Karpas-422 (cell line): ENCODE results near the gene TMTC1. TPM values are rescaled to one million over a fixed set of nuclear protein-coding genes. Genes with fewer than 3 reads are reported as not detected.

Experiments
- DNase-seq: peaks from one replicate; pipeline ENCODE4 v3.0.0-alpha.2; 2015
- H2AFZ ChIP-seq: fragments of 200-600 bp; sonication (generic); 2 replicates; pipeline ENCODE4 v1.6.1; 2014; ENCODE audit warnings: antibody characterized with exemption, low read length, mixed read lengths
- H3K27ac ChIP-seq: fragments of 200-600 bp; sonication (generic); 2 replicates; pipeline ENCODE4 v1.5.1; 2014; ENCODE audit warnings: mild to moderate bottlenecking, low read length, moderate library complexity
- H3K27me3 ChIP-seq: fragments of 200-600 bp; sonication (generic); 2 replicates; pipeline ENCODE4 v1.6.1; 2014; ENCODE audit warnings: low read length, mixed read lengths
- H3K36me3 ChIP-seq: fragments of 200-600 bp; sonication (generic); 2 replicates; pipeline ENCODE4 v1.6.1; 2014; ENCODE audit warnings: low read length, mixed read lengths; ENCODE audit not compliant: insufficient read depth
- H3K4me1 ChIP-seq: fragments of 200-600 bp; sonication (generic); 2 replicates; pipeline ENCODE4 v1.6.1; 2014; ENCODE audit warnings: mild to moderate bottlenecking, low read length, mixed read lengths
- H3K4me2 ChIP-seq: fragments of 200-600 bp; sonication (generic); 2 replicates; pipeline ENCODE4 v1.6.1; 2014; ENCODE audit warnings: low read length, low read depth, mild to moderate bottlenecking; ENCODE audit not compliant: poor library complexity, severe bottlenecking
- H3K4me3 ChIP-seq: fragments of 200-600 bp; sonication (generic); 2 replicates; pipeline ENCODE4 v1.5.1; 2014; ENCODE audit warnings: mild to moderate bottlenecking, antibody characterized with exemption, low read length, mixed read lengths
- H3K79me2 ChIP-seq: fragments of 200-600 bp; sonication (generic); 2 replicates; pipeline ENCODE4 v1.6.1; 2014; ENCODE audit warnings: mild to moderate bottlenecking, low read length, mixed read lengths
- H3K9ac ChIP-seq: fragments of 200-600 bp; sonication (generic); 2 replicates; pipeline ENCODE4 v1.6.0; 2014; ENCODE audit warnings: low read length
- H3K9me2 ChIP-seq: fragments of 200-600 bp; sonication (generic), shearing (Covaris generic); replicated peaks from 2 replicates; pipeline ENCODE4 v1.6.0; 2014; ENCODE audit warnings: mild to moderate bottlenecking, low read length, moderate library complexity; ENCODE audit not compliant: insufficient read depth
- H3K9me3 ChIP-seq: fragments of 300-700, 200-600 bp; sonication (generic); 2 replicates; pipeline ENCODE4 v1.6.1; 2014; ENCODE audit warnings: low read length, mixed read lengths
- H4K20me1 ChIP-seq: fragments of 200-600 bp; sonication (generic); 2 replicates; pipeline ENCODE4 v1.6.1; 2014; ENCODE audit warnings: mild to moderate bottlenecking, antibody characterized with exemption, low read length, low read depth; ENCODE audit not compliant: insufficient read depth
- total RNA-seq: library from RNA; depleted of rRNA; stranded (reverse); fragments of >200 nt; shearing (Covaris generic); gene quantifications from 2 replicates; pipeline ENCODE4 v1.2.3, GENCODE V29; 2014; ENCODE audit warnings: low replicate concordance

TMTC1 gene
- total RNA-seq, 1 experiment from 2014 or later = not detected

DNA sequence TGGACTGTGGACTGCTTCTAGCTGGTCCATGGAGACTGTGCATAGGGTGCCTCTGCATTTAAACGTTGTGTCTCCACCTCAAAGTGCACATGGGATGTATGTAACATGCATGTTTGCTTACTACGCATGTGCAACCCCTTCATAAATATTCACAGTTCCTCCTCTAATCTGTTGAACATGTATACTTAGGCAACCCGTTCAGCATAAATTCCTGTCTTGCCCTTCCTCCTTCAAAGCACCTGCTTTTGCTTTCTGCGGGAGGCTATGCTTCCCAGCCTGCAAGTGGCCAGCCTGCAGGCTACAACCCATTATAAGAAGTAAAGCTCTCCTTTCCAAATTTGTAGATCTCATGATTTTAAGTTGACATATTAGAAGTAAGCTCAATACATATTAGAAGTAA, 253.3 kb downstream of the TMTC1 start:
- Histone ChIP-seq H3K9me3 (no peaks in the 10 kb centered on the region), H2AFZ (no peak overlapping the region), H3K9me2 (no peaks in the 10 kb centered on the region), H3K4me3 (no peak overlapping the region), H3K4me1 (no peaks in the 10 kb centered on the region), H3K27me3 (no peaks in the 10 kb centered on the region), H3K36me3 (no peaks in the 10 kb centered on the region), H3K27ac (no peak overlapping the region), H3K79me2 (no peaks in the 10 kb centered on the region), H4K20me1 (no peaks in the 10 kb centered on the region), H3K4me2 (no peak overlapping the region), H3K9ac (no peak overlapping the region)
- no peak for DNase-seq

- no peaks in the 10 kb centered on the region for H3K9me3 ChIP-seq
- no peak for DNase-seq
- H4K20me1 ChIP-seq = no peaks in the 10 kb centered on the region
- no peak overlapping the region for H2AFZ ChIP-seq
- H3K4me2 ChIP-seq = no peak overlapping the region
- H3K79me2 ChIP-seq = no peaks in the 10 kb centered on the region
- H3K27me3 ChIP-seq = no peaks in the 10 kb centered on the region
- no peaks in the 10 kb centered on the region for H3K9me2 ChIP-seq
- H3K9ac ChIP-seq = no peak overlapping the region
- no peak overlapping the region for H3K4me3 ChIP-seq
- no peaks in the 10 kb centered on the region for H3K4me1 ChIP-seq
- H3K27ac ChIP-seq = no peak overlapping the region
- H3K36me3 ChIP-seq = no peaks in the 10 kb centered on the region
These were observed 255.6 kb downstream of the TMTC1 start for GRCh38 chr12:29528161-29528560.

- Histone ChIP-seq H3K9me3 (no peaks in the 10 kb centered on the region), H3K36me3 (no peaks in the 10 kb centered on the region), H3K9me2 (no peaks in the 10 kb centered on the region)
These were observed 261.8 kb downstream of the TMTC1 start for GRCh38 chr12:29521951-29522350.

DNA sequence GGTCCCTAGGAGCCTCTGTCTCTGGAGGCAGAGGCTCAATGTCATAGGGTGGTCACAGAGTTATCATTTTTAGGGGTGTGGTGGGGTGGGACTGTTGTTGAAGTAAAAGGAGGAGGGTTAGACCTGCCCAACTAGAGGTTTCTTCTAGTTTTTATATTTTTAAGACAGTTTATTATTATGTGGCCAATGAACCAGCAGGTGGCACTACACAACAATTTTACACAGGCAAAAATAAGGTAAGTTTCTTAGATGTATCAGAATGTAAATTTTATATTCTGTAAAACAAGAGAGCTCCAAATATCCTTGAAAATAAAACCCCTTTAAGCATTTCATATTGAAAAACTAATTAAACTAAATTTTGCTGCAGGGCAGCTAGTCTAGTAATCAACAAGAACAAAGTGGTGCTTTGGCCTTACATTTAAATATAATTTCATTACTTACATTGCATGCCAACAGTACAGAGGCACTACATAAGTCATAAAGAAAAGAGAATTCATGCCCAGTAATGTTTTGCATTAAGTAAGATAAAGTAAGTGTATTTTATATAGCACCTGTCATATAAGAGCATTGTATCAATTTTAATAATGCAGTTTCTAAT, 264.1 kb downstream of the TMTC1 start:
- peak; percentile 68 for DNase-seq
- Histone ChIP-seq H3K9ac (no peak overlapping the region), H3K27me3 (no peaks in the 10 kb centered on the region)

More at GRCh38 chr12:29521951-29522350, 261.8 kb downstream of the TMTC1 start:
- Histone ChIP-seq H2AFZ (no peak overlapping the region), H3K27ac (no peak overlapping the region), H3K4me1 (no peaks in the 10 kb centered on the region), H3K79me2 (no peaks in the 10 kb centered on the region), H3K27me3 (no peaks in the 10 kb centered on the region), H4K20me1 (no peaks in the 10 kb centered on the region), H3K4me3 (no peak overlapping the region), H3K4me2 (no peak overlapping the region), H3K9ac (no peak overlapping the region)
- DNase-seq = no peak

GRCh38 chr12:29518407-29518806, 265.3 kb downstream of the TMTC1 start:
- DNase-seq = no peak
- Histone ChIP-seq H4K20me1 (no peaks in the 10 kb centered on the region), H3K27me3 (no peaks in the 10 kb centered on the region), H3K9ac (no peak overlapping the region), H3K27ac (no peak overlapping the region), H2AFZ (no peak overlapping the region), H3K36me3 (no peaks in the 10 kb centered on the region), H3K79me2 (no peaks in the 10 kb centered on the region), H3K4me3 (no peak overlapping the region), H3K4me2 (no peak overlapping the region), H3K9me3 (no peaks in the 10 kb centered on the region), H3K4me1 (no peaks in the 10 kb centered on the region), H3K9me2 (no peaks in the 10 kb centered on the region)

More for the DNA sequence above, 264.1 kb downstream of the TMTC1 start:
- H3K9me2 ChIP-seq = no peaks in the 10 kb centered on the region
- no peak overlapping the region for H3K27ac ChIP-seq
- H2AFZ ChIP-seq = no peak overlapping the region
- no peaks in the 10 kb centered on the region for H3K36me3 ChIP-seq
- H3K4me2 ChIP-seq = no peak overlapping the region
- H3K4me3 ChIP-seq = no peak overlapping the region
- H3K4me1 ChIP-seq = no peaks in the 10 kb centered on the region
- H3K79me2 ChIP-seq = no peaks in the 10 kb centered on the region
- H3K9me3 ChIP-seq = no peaks in the 10 kb centered on the region
- H4K20me1 ChIP-seq = no peaks in the 10 kb centered on the region

DNA sequence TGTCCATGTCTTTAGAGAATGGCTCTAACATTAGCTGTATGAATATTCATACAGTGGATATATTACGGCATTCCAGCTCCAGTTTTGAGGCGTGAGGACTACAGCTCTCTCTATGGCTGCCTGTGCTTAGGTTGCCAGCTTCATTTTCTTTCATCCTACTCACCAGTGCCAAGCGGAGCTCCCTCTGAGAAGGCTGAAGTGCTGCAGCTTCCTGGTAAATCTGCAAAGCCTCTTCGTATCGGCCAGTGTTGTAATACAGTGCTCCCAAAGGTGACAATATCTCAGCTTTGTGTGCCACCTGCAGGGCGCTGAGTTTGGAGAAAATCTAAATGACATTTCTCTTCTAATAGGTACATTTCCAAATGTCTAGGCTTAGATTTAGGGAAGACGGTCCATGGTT, 266.5 kb downstream of the TMTC1 start:
- no peak overlapping the region for H3K4me2 ChIP-seq
- H3K27me3 ChIP-seq = no peaks in the 10 kb centered on the region
- no peaks in the 10 kb centered on the region for H4K20me1 ChIP-seq
- H2AFZ ChIP-seq = no peak overlapping the region
- H3K79me2 ChIP-seq = no peaks in the 10 kb centered on the region
- H3K27ac ChIP-seq = no peak overlapping the region
- peak; percentile 46 for DNase-seq
- no peak overlapping the region for H3K4me3 ChIP-seq
- H3K9me3 ChIP-seq = no peaks in the 10 kb centered on the region
- no peaks in the 10 kb centered on the region for H3K4me1 ChIP-seq
- no peak overlapping the region for H3K9ac ChIP-seq
- H3K36me3 ChIP-seq = no peaks in the 10 kb centered on the region
- H3K9me2 ChIP-seq = no peaks in the 10 kb centered on the region

- Histone ChIP-seq H3K9ac (no peak overlapping the region), H4K20me1 (no peaks in the 10 kb centered on the region), H3K4me1 (no peaks in the 10 kb centered on the region), H3K27ac (no peak overlapping the region), H3K36me3 (no peaks in the 10 kb centered on the region), H3K4me2 (no peak overlapping the region), H3K79me2 (no peaks in the 10 kb centered on the region), H3K4me3 (no peak overlapping the region), H2AFZ (no peak overlapping the region), H3K27me3 (no peaks in the 10 kb centered on the region), H3K9me3 (no peaks in the 10 kb centered on the region), H3K9me2 (no peaks in the 10 kb centered on the region)
- no peak for DNase-seq
These were observed 267.3 kb downstream of the TMTC1 start for GRCh38 chr12:29516431-29516875.

- DNase-seq = no peak
- H3K9me2 ChIP-seq = no peaks in the 10 kb centered on the region
These were observed 273.1 kb downstream of the TMTC1 start for GRCh38 chr12:29510591-29511185.

More at GRCh38 chr12:29510591-29511185, 273.1 kb downstream of the TMTC1 start:
- Histone ChIP-seq H3K27ac (no peak overlapping the region), H3K4me2 (no peak overlapping the region), H3K9ac (no peak overlapping the region), H3K9me3 (no peaks in the 10 kb centered on the region), H2AFZ (no peak overlapping the region), H4K20me1 (no peaks in the 10 kb centered on the region), H3K27me3 (no peaks in the 10 kb centered on the region), H3K4me1 (no peaks in the 10 kb centered on the region), H3K4me3 (no peak overlapping the region), H3K36me3 (no peaks in the 10 kb centered on the region), H3K79me2 (no peaks in the 10 kb centered on the region)
